Osteocyte (in vitro differentiated cells): ENCODE results near the gene EDNRA. TPM values are rescaled to one million over a fixed set of nuclear protein-coding genes. Genes with fewer than 3 reads are reported as not detected.

Experiments
- DNase-seq: peaks from one replicate; pipeline ENCODE4 v3.0.0; 2021; ENCODE audit warnings: mixed read lengths; ENCODE audit not compliant: unreplicated experiment; ENCODE audit errors: extremely low spot score
- H3K27ac Mint-ChIP-seq: one replicate; pipeline ENCODE4 v1.8.0; 2021; ENCODE audit warnings: mild to moderate bottlenecking, mixed read lengths; ENCODE audit not compliant: unreplicated experiment
- H3K27me3 Mint-ChIP-seq: one replicate; pipeline ENCODE4 v1.8.0; 2021; ENCODE audit warnings: mixed read lengths; ENCODE audit not compliant: unreplicated experiment
- H3K36me3 Mint-ChIP-seq: one replicate; pipeline ENCODE4 v1.8.0; 2021; ENCODE audit warnings: mixed read lengths; ENCODE audit not compliant: unreplicated experiment
- H3K4me1 Mint-ChIP-seq: one replicate; pipeline ENCODE4 v1.8.0; 2021; ENCODE audit warnings: mixed read lengths; ENCODE audit not compliant: unreplicated experiment
- H3K4me3 Mint-ChIP-seq: one replicate; pipeline ENCODE4 v1.8.0; 2021; ENCODE audit warnings: mild to moderate bottlenecking, moderate library complexity, mixed read lengths; ENCODE audit not compliant: unreplicated experiment
- H3K9me3 Mint-ChIP-seq: one replicate; pipeline ENCODE4 v1.8.0; 2021; ENCODE audit warnings: mixed read lengths; ENCODE audit not compliant: unreplicated experiment
- total RNA-seq: library from RNA; stranded (reverse); gene quantifications from 2 replicates; pipeline ENCODE4 v1.2.1, GENCODE V29; 2021
- TF ChIP-seq, protein P1 (sequence below): fragments of 200-600 bp; sonication (generic); IDR thresholded peaks from 2 replicates; pipeline ENCODE4 v1.5.0; 2021; ENCODE audit warnings: antibody characterized with exemption, mild to moderate bottlenecking, moderate library complexity

The EDNRA gene
- total RNA-seq, 1 donor from 2014 or later: 181 TPM

GRCh38 chr4:147485167-147485566, 4.3 kb downstream of the EDNRA start:
- peak overlapping the region; percentile 4 for H3K4me3 Mint-ChIP-seq

GRCh38 chr4:147487616-147488015, 6.7 kb downstream of the EDNRA start:
- no peak overlapping the region for H3K4me3 Mint-ChIP-seq

More at GRCh38 chr4:147485167-147485566, 4.3 kb downstream of the EDNRA start:
- TF ChIP-seq, protein P1, sequence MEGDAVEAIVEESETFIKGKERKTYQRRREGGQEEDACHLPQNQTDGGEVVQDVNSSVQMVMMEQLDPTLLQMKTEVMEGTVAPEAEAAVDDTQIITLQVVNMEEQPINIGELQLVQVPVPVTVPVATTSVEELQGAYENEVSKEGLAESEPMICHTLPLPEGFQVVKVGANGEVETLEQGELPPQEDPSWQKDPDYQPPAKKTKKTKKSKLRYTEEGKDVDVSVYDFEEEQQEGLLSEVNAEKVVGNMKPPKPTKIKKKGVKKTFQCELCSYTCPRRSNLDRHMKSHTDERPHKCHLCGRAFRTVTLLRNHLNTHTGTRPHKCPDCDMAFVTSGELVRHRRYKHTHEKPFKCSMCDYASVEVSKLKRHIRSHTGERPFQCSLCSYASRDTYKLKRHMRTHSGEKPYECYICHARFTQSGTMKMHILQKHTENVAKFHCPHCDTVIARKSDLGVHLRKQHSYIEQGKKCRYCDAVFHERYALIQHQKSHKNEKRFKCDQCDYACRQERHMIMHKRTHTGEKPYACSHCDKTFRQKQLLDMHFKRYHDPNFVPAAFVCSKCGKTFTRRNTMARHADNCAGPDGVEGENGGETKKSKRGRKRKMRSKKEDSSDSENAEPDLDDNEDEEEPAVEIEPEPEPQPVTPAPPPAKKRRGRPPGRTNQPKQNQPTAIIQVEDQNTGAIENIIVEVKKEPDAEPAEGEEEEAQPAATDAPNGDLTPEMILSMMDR: no peak
- no peaks in the 10 kb centered on the region for H3K27me3 Mint-ChIP-seq
- peaks cover 73% of the 10 kb centered on the region for H3K4me1 Mint-ChIP-seq
- no peak for DNase-seq
- H3K36me3 Mint-ChIP-seq: peaks cover 56% of the 10 kb centered on the region
- peaks cover 8% of the 10 kb centered on the region for H3K9me3 Mint-ChIP-seq
- H3K27ac Mint-ChIP-seq: peak overlapping the region; percentile 16

DNA sequence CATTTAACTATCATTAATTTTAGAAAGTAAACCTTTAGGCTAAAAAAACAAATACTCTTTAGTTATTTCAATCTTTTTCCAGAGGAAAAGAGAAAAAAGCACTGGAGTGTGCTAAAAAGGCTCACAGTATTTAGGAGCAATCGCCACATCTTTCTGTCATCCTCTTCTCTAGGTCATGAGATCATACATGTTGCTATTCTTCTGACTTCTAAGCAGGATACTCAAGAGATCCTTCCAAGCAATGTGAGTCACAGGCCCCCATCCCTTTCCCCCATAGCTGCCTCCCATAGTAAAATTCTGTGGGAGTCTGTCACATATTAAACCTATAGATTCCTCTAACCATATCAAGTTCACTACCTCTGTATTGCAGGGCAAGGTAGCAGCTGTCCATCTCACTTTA, 7.7 kb downstream of the EDNRA start:
- Mint-ChIP-seq H3K4me3 (no peak overlapping the region), H3K9me3 (peaks cover 4% of the 10 kb centered on the region), H3K27ac (peak overlapping the region; percentile 15), H3K4me1 (peaks cover 83% of the 10 kb centered on the region), H3K36me3 (peaks cover 71% of the 10 kb centered on the region), H3K27me3 (no peaks in the 10 kb centered on the region)
- DNase-seq: no peak
- TF ChIP-seq, protein P1: no peak

More at GRCh38 chr4:147487616-147488015, 6.7 kb downstream of the EDNRA start:
- H3K36me3 Mint-ChIP-seq: peaks cover 69% of the 10 kb centered on the region
- no peak for DNase-seq
- TF ChIP-seq, protein P1: no peak
- peaks cover 81% of the 10 kb centered on the region for H3K4me1 Mint-ChIP-seq
- H3K27me3 Mint-ChIP-seq: no peaks in the 10 kb centered on the region
- peaks cover 4% of the 10 kb centered on the region for H3K9me3 Mint-ChIP-seq
- no peak overlapping the region for H3K27ac Mint-ChIP-seq

DNA sequence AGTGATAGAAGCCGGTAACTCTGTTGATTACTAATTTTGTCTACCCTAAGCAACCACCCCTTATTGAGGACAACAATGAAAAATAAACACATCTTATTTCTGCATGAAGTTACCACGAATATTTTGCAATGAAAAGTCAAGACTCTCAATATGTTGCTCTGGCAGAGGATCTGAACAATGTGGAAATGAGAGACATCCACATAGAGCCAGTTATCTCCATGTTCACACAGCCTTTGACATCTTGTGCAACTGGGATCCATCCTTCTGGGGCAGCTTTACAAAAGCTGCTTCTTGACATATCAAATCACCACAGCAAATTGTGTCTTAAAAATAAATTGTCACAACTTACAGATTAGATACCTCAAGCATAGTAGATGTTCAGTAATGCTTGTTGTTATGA, 10.2 kb downstream of the EDNRA start:
- H3K4me1 Mint-ChIP-seq: peaks cover 84% of the 10 kb centered on the region
- H3K36me3 Mint-ChIP-seq: peaks cover 68% of the 10 kb centered on the region
- TF ChIP-seq, protein P1: no peak
- peaks cover 5% of the 10 kb centered on the region for H3K9me3 Mint-ChIP-seq
- no peak overlapping the region for H3K4me3 Mint-ChIP-seq
- DNase-seq: no peak
- H3K27ac Mint-ChIP-seq: no peak overlapping the region
- H3K27me3 Mint-ChIP-seq: no peaks in the 10 kb centered on the region

DNA sequence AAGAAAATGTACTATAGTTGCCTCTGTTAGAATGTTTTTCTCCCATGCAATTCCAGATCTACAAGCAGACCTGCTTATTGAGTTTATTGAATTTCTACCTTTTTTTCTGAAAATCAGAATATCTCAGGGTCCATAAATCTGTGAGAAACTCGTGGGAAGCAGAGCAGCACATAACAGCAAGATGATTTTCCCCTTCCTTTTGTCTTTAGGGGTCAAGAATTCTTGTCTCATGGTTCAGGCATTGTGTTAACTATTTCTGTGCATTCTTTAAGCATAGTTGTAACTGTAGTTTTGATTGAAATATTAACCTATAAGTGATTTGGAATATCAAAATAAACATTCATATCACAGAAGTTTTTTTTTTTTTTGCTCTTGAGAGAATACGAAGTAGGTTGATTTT, 11.4 kb downstream of the EDNRA start:
- TF ChIP-seq, protein P1: no peak
- Mint-ChIP-seq H3K27me3 (no peaks in the 10 kb centered on the region), H3K4me3 (peak overlapping the region; percentile 24), H3K36me3 (peaks cover 56% of the 10 kb centered on the region), H3K9me3 (peaks cover 5% of the 10 kb centered on the region), H3K27ac (peak overlapping the region; percentile 71), H3K4me1 (peaks cover 76% of the 10 kb centered on the region)
- no peak for DNase-seq
